Mucosa of rectum (tissue), 2 donors: ENCODE measurements around the gene ALOX15.

Source experiments
- H3K27ac ChIP-seq, 2 donors: one replicate each; pipeline ENCODE4 v1.7.0; 2013; ENCODE audit warnings: inconsistent platforms in 2 of 2, low read depth in 2 of 2, low read length in 2 of 2
- H3K27me3 ChIP-seq, 2 donors: one replicate each; pipeline ENCODE4 v1.7.0; 2013; ENCODE audit warnings: low read length in 2 of 2; ENCODE audit not compliant: control insufficient read depth in 2 of 2, insufficient read depth in 2 of 2
- H3K36me3 ChIP-seq, 2 donors: one replicate each; pipeline ENCODE4 v1.7.0; 2013; ENCODE audit warnings: low read length in 2 of 2; ENCODE audit not compliant: control insufficient read depth in 2 of 2, insufficient read depth in 2 of 2
- H3K4me1 ChIP-seq, 2 donors: one replicate each; pipeline ENCODE4 v1.7.0; 2013; ENCODE audit warnings: low read length in 2 of 2, mild to moderate bottlenecking in 1 of 2; ENCODE audit not compliant: control insufficient read depth in 2 of 2, insufficient read depth in 2 of 2
- H3K4me3 ChIP-seq, 2 donors: one replicate each; pipeline ENCODE4 v1.7.0; 2013; ENCODE audit warnings: low read length in 2 of 2
- H3K9ac ChIP-seq, 2 donors: one replicate each; pipeline ENCODE4 v1.7.0; 2013; ENCODE audit warnings: low read length in 2 of 2, low read depth in 1 of 2, mild to moderate bottlenecking in 1 of 2
- H3K9me3 ChIP-seq, 2 donors: one replicate each; pipeline ENCODE4 v1.7.0; 2013; ENCODE audit warnings: low read length in 2 of 2; ENCODE audit not compliant: control insufficient read depth in 2 of 2
- donor health status: healthy.
- donor health status: Normal muscosa, but diverticular disease.

ALOX15 gene

GRCh38 chr17:4673169-4673568 is 31.7 kb upstream of the ALOX15 start:
- no peaks in the 10 kb centered on the region for H3K27me3 ChIP-seq
- peaks cover 48 to 61% of the 10 kb centered on the region in 2 donors for H3K36me3 ChIP-seq
- H3K27ac ChIP-seq, result no peak overlapping the region
- no peaks in the 10 kb centered on the region for H3K9me3 ChIP-seq
- H3K9ac ChIP-seq, result no peak overlapping the region
- no peaks in the 10 kb centered on the region for H3K4me1 ChIP-seq
- H3K4me3 ChIP-seq, result no peak overlapping the region

- Histone ChIP-seq H3K27ac (no peak overlapping the region), H3K36me3 (peaks cover 48 to 60% of the 10 kb centered on the region in 2 donors), H3K9ac (no peak overlapping the region), H3K4me3 (no peak overlapping the region), H3K27me3 (no peaks in the 10 kb centered on the region), H3K9me3 (no peaks in the 10 kb centered on the region), H3K4me1 (no peaks in the 10 kb centered on the region)
Observed at GRCh38 chr17:4672751-4673150, 31.3 kb upstream of the ALOX15 start.

GRCh38 chr17:4672055-4672630 is 30.7 kb upstream of the ALOX15 start:
- no peaks in the 10 kb centered on the region for H3K9me3 ChIP-seq
- no peaks in the 10 kb centered on the region for H3K27me3 ChIP-seq
- H3K4me1 ChIP-seq, result no peaks in the 10 kb centered on the region
- no peak overlapping the region for H3K4me3 ChIP-seq
- H3K9ac ChIP-seq, result no peak overlapping the region
- H3K36me3 ChIP-seq, result peaks cover 47 to 56% of the 10 kb centered on the region in 2 donors
- H3K27ac ChIP-seq, result no peak overlapping the region

- Histone ChIP-seq H3K4me3 (no peak overlapping the region), H3K27me3 (no peaks in the 10 kb centered on the region), H3K4me1 (peaks cover 0 to 7% of the 10 kb centered on the region in 2 donors), H3K9ac (no peak overlapping the region), H3K9me3 (no peaks in the 10 kb centered on the region), H3K27ac (no peak overlapping the region), H3K36me3 (peaks cover 9 to 13% of the 10 kb centered on the region in 2 donors)
Observed at GRCh38 chr17:4667166-4667565, 25.7 kb upstream of the ALOX15 start.

GRCh38 chr17:4666296-4666695 is 24.8 kb upstream of the ALOX15 start:
- H3K4me1 ChIP-seq, result peaks cover 0 to 7% of the 10 kb centered on the region in 2 donors
- peaks cover 7% of the 10 kb centered on the region in 2 donors for H3K36me3 ChIP-seq
- no peak overlapping the region for H3K9ac ChIP-seq
- no peaks in the 10 kb centered on the region for H3K27me3 ChIP-seq
- no peak overlapping the region for H3K4me3 ChIP-seq
- no peaks in the 10 kb centered on the region for H3K9me3 ChIP-seq
- no peak overlapping the region for H3K27ac ChIP-seq

- H3K36me3 ChIP-seq, result no peaks in the 10 kb centered on the region
- H3K9ac ChIP-seq, result no peak overlapping the region
- peaks cover 0 to 7% of the 10 kb centered on the region in 2 donors for H3K4me1 ChIP-seq
- no peaks in the 10 kb centered on the region for H3K27me3 ChIP-seq
- no peak overlapping the region for H3K4me3 ChIP-seq
- H3K9me3 ChIP-seq, result no peaks in the 10 kb centered on the region
- no peak overlapping the region for H3K27ac ChIP-seq
Observed at GRCh38 chr17:4665027-4665426, 23.5 kb upstream of the ALOX15 start.

GRCh38 chr17:4664230-4664629 is 22.8 kb upstream of the ALOX15 start:
- Histone ChIP-seq H3K36me3 (no peaks in the 10 kb centered on the region), H3K4me1 (peaks cover 0 to 7% of the 10 kb centered on the region in 2 donors), H3K27ac (no peak overlapping the region), H3K9ac (no peak overlapping the region), H3K4me3 (no peak overlapping the region), H3K9me3 (no peaks in the 10 kb centered on the region), H3K27me3 (no peaks in the 10 kb centered on the region)

GRCh38 chr17:4663711-4664110 is 22.2 kb upstream of the ALOX15 start:
- H3K9me3 ChIP-seq, result no peaks in the 10 kb centered on the region
- no peak overlapping the region for H3K27ac ChIP-seq
- H3K9ac ChIP-seq, result no peak overlapping the region
- no peaks in the 10 kb centered on the region for H3K36me3 ChIP-seq
- H3K27me3 ChIP-seq, result no peaks in the 10 kb centered on the region
- H3K4me3 ChIP-seq, result no peak overlapping the region
- peaks cover 0 to 7% of the 10 kb centered on the region in 2 donors for H3K4me1 ChIP-seq

GRCh38 chr17:4658478-4659305 is 17.2 kb upstream of the ALOX15 start:
- no peak overlapping the region for H3K9ac ChIP-seq
- no peak overlapping the region for H3K27ac ChIP-seq
- H3K4me1 ChIP-seq, result no peaks in the 10 kb centered on the region
- H3K4me3 ChIP-seq, result no peak overlapping the region
- no peaks in the 10 kb centered on the region for H3K27me3 ChIP-seq
- H3K9me3 ChIP-seq, result no peaks in the 10 kb centered on the region
- no peaks in the 10 kb centered on the region for H3K36me3 ChIP-seq

GRCh38 chr17:4657678-4658077 is 16.2 kb upstream of the ALOX15 start:
- Histone ChIP-seq H3K9ac (no peak overlapping the region), H3K4me1 (no peaks in the 10 kb centered on the region), H3K4me3 (no peak overlapping the region), H3K27ac (no peak overlapping the region), H3K9me3 (no peaks in the 10 kb centered on the region), H3K36me3 (no peaks in the 10 kb centered on the region), H3K27me3 (no peaks in the 10 kb centered on the region)
